ENCODE data around the gene LALBA.
"Not testable (repeated sequence)": the region's sequence is repeated elsewhere in the genome, so short reads cannot be mapped to it uniquely, and the experiment has no call there.

LALBA gene

GRCh38 chr12:48532601-48533000 lies 37.2 kb downstream of the LALBA start:
- no peak overlapping the region for H3K4me3 ChIP-seq (ENCODE audit: low read depth, low read length)

GRCh38 chr12:48527891-48528670 lies 41.8 kb downstream of the LALBA start:
- no peak overlapping the region for H3K4me3 ChIP-seq (ENCODE audit: low read depth, low read length)

DNA sequence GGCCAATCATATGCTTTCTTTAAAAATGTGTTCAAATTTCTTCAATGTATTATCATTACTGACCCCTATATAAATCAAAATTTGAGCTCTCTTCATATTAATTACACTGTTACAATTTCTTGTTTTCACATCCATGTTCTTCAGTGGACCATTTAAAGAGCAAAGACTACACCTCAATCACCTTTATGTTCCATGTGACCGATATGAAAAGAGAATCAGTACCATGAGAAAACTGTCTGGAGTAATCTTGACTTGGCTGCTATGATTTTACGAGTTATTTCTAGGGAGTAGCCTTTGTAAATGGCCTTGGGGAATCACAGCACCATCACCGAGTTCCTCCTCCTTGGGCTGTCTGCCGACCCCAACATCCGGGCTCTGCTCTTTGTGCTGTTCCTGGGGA lies 44.5 kb downstream of the LALBA start, which contains the start of gene OR8S1:
OR8S1 (plus strand) TSS at position 301 of the 400 bp plus-strand sequence; CDS start at position 301, 0 bp downstream.
- H3K4me3 ChIP-seq (ENCODE audit: low read depth, low read length) = no peak within 1 kb of the TSS

DNA sequence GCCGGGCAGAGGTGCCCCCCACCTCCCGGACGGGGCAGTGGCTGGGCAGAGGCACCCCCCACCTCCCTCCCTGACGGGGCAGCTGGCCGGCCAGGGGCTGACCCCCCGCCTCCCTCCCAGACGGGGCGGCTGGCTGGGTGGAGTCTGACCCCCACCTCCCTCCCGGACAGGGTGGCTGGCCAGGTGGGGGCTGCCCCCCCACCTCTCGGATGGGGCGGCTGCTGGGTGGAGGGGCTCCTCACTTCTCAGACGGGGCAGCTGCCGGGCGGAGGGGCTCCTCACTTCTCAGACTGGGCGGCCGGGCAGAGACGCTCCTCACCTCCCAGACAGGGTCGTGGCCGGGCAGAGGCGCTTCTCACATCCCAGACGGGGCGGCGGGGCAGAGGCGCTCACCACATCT lies 49.5 kb downstream of the LALBA start:
- H3K4me3 ChIP-seq (ENCODE audit: low read depth, low read length) = not testable (repeated sequence)

Measured in iPS-11a (cell line).